Loucy (cell line): ENCODE data around the gene KCNJ18.
"Not testable (repeated sequence)": the region's sequence is repeated elsewhere in the genome, so short reads cannot be mapped to it uniquely, and the experiment has no call there.

Experiments used
- EZH2phosphoT487 ChIP-seq: fragments of 200-600 bp; IDR thresholded peaks from 2 replicates; pipeline ENCODE4 v1.6.1; 2018; ENCODE audit warnings: antibody characterized with exemption, mild to moderate bottlenecking, moderate library complexity, borderline replicate concordance
- TF ChIP-seq, protein P1 (sequence below): fragments of 200-600 bp; sonication (generic); conservative IDR thresholded peaks from 2 replicates; pipeline ENCODE4 v1.5.1; 2014; ENCODE audit warnings: mild to moderate bottlenecking, antibody characterized with exemption, low read length

DNA sequence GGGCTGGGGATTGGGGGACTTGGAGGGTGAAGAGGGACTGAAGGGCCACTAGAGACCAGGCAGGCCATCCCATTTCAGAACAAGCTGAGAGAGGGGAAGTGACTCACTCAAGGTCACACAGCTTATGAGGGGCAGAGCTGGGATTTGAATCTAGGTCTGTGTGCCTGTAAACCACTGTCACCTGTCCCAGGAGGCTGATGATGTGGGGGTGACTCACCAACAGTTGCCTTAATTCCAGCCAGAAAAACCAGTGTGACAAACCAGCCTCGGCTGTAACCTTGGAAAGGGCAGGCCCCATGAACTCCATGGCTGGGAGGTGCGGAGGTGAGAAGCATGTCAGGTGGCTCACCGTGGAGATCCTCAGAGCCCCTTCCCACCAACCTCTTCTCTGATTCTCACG is 1.6 kb downstream of the KCNJ18 start:
- TF ChIP-seq, protein P1, sequence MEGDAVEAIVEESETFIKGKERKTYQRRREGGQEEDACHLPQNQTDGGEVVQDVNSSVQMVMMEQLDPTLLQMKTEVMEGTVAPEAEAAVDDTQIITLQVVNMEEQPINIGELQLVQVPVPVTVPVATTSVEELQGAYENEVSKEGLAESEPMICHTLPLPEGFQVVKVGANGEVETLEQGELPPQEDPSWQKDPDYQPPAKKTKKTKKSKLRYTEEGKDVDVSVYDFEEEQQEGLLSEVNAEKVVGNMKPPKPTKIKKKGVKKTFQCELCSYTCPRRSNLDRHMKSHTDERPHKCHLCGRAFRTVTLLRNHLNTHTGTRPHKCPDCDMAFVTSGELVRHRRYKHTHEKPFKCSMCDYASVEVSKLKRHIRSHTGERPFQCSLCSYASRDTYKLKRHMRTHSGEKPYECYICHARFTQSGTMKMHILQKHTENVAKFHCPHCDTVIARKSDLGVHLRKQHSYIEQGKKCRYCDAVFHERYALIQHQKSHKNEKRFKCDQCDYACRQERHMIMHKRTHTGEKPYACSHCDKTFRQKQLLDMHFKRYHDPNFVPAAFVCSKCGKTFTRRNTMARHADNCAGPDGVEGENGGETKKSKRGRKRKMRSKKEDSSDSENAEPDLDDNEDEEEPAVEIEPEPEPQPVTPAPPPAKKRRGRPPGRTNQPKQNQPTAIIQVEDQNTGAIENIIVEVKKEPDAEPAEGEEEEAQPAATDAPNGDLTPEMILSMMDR = not testable (repeated sequence)
- not testable (repeated sequence) for TF ChIP-seq EZH2phosphoT487
